GM18508 (cell line): Measurements from ENCODE around the gene TNS1.

Experiments
- ATAC-seq: cut with Tn5 transposase; IDR thresholded peaks from one replicate; pipeline ENCODE4 v1.9.1; 2021; ENCODE audit warnings: moderate number of reproducible peaks; ENCODE audit not compliant: insufficient read depth, unreplicated experiment

Gene TNS1

DNA sequence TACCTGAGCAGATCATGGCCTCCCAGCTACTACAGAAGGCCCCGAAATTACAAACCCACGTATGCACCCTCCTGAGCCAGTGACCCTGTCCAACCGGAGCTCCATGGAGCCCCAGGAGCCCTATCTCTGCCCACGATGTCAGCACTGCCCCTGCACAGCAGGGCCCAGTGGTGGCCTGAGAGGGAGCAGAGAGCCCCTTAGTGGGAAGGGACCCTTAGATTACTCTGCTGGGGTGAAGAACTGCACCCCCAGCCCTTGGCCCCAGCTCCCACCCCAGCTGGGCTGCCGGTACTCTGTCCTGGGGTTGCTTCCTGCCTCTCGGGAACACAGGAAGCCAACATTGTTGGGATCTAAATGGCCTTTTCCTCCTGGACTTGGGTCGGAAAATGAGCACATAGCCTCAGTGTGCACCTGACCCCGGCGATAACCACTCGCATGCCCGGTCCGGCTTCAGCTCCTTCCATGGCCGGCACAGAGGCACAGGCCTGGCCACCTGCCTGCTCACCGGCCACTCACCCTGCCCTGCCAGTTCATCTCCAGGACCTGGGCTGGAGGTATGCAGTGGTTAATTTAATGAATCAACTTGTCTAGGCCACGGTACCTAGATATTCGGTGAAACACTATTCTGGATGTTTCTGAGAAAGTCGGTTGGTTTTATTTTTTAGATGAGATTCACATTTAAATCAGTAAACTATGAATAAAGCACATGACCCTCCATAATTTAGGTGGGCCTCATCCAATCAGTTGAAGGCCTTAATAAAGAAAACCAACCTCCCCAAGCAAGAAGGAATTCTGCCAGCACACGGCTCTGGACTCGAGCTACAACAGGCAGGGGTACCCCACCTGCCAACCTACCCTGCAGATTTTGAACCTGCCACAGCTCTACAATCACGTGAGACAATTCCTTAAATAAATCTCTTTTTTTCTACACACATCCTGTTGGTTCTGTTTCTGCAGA lies 19.2 kb downstream of the TNS1 start:
- no peak for ATAC-seq

DNA sequence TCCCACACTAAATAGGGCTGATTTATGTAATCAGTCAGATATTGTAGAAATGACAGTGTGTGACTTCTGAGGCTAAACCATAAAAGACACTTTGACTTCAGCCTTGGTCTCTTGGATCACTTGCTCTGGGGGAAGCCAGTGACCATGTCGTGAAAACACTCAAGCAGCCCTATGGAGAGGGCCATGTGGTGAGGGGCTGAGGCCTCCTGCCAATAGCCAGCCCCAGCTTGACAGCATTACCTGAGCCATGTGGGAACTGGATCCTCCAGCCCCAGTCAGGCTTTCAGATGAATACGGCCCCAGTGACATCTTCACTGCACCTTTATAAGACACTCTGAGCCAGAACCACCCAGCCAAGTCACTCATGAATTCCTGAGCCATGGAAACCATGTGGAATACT lies 20.8 kb downstream of the TNS1 start:
- no peak for ATAC-seq

DNA sequence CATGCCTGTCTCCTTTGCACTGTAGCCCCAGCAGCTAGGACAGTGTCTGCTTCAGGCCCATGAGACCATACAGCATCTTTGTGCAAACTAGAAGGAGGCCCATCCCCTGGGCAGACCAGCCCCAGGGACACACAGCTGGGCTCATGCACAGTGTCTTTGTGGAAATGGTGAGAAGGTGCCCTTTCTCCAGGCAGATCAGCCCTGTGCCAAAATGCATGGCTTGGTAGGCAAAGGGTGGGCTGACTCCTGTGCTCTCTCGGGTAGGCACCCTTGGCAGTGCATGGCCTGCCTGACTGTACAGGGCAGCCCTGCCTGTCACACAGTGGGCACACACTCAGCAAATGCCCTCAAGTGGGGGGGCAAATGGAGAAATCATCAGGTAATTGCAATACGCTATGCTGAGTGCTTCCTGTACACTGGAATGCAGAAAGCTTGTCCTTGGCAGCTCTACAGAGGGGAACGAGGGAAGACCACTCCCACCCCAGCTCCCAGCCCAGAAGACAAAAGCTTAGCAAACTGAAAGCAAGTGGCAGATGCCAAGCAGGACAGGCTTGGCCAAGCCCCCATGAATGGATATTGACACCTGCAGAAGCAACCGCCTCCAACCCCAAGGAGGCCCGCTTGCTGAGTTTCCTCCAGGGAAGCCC lies 21.6 kb downstream of the TNS1 start:
- no peak for ATAC-seq

DNA sequence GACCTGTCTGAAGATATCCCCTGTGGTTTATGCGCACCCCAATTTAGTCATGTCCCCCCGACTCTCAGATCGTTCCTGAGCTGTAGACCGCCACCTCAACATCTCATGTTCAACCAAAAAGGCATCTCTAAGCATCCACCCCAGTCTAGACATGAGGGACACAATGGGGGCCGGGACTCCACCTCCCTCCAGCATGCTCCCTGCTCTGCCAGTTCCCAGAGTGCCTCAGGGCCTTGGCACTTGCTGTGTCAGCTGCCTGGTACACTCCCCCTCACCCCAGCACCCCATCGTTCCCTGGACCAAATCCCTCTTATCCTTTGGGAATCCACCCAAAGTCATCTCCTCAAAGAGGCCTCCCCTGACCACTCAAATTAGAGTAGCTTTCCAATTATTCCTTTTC lies 22.2 kb downstream of the TNS1 start:
- ATAC-seq = no peak

DNA sequence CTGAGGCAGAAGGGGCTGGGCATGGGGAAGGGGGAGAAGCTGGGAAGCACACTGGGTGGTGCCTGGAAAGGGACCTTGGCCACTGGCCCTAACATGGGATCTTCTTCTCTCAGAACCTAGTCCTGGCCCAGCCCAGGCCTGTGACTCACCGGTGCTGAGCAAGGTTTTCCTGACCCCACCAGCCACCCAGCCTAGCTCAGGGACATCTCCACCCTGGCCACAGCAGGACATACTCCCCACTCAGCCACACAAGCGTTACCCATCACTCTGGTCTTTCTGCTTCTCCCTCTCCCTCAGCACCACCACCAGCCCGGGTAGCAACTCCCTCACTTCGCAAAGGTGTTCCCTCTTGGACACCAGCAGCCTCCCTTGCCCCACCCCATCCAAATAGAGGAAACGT lies 22.8 kb downstream of the TNS1 start:
- ATAC-seq = no peak

DNA sequence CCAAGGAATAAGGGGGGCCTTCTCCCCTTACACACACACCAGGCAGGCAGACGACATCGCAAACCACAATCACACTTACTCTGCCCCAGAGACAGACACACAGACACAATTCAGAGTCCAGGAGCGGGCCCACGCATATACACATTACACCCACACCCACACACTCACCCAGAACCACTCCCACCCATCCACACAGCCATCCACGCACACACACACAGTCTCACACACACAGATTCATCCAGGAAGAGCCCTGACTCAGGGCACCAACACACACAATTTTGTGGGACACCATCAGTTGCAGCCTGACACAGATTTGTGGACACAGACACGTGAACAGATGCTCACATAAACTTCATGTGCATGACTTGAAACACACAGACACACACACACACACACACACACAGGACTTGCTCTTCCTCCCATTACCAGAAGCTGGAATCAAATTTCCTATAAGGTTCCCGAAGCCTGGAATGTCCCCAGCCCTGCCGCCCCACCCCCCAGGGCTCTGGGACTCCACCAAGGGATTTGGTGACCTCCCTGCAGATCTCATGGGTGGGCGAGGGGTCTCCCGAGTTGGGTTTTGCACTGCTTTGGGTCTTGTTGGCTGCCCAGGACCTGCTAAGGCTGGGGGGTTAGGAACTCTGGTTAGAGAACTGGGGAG lies 23.5 kb downstream of the TNS1 start:
- no peak for ATAC-seq

DNA sequence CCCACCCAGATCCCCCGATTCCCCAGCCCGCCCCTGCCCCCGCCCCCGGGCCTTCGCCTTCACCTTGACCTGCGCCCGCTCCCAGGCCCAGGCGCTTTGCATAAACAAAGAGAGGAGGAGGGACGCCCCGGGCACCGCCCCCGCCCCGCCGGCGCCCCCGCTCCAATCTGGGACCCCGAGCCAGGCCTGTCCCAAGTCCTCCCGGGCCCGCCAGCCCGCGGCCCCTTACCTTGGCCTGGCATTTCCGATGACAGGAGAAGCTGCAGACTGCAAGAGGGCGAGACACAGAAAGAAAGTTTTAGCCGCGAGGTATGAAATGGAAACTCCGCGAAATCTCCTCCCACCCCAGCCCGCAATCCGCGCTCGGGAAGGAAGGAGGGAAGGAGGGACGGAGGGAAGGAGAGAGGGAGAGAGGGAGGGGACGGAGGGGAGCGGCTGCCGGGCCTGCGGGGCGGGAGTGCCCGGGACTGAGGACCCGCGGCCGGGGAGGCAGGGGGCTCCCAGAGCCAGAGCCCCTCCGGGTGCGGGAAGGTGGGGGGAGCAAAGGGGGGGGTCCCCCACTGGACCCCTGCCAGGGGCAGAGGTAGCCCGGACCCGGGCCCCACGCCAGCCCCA lies 24.2 kb downstream of the TNS1 start:
- ATAC-seq = no peak

DNA sequence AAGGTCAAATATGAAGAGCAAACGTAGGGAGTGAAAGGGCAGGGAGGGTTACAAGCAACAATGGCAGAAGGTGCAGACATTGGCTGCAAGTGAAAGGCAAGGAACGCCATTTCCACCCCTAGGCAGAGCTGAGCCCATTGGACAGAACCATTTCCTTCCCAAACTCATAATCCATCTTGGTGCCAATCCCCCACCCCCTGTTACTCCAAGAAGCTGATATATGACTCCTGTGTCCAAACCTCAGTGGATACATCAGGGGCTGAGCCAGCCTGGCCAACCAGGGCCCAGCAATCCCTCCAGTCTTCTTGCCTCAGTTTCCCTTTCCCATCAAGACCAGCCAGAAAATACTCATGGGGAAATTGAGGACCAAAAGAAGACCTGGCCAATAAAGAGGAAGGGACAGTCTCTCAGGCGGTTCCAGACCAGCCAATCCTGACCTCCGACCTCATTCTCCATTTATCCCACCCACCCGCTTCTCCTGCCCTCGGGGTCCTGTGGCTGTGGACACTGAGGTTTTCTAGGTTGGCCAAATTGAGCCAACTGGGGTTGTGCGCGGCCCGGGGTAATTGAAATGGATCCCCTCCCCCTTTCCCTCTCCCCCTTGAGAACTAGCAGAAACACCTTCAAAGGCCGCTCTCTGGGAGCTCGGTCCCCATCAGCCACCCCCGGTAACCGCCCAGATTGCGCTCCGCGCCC lies 24.8 kb downstream of the TNS1 start:
- no peak for ATAC-seq

DNA sequence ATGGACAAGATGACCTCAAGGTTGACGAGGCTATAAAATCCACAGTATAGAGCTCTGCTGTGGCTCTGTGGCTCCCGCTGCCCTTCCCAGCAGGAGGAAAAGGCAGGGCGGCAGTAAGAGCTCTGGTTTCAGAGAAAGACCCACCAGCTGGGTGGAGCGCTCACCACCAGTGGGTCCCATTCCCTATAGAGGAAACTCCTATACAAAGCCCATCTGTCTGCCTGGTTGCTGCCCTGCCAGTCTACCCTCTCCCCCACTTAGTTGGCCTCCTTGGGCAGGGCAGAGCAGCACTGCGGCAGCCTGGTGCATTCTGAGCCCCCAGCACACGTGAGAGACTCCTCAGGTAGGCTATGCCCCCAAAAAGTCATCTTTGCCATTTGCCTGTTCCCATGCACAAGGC lies 26.5 kb downstream of the TNS1 start:
- no peak for ATAC-seq

DNA sequence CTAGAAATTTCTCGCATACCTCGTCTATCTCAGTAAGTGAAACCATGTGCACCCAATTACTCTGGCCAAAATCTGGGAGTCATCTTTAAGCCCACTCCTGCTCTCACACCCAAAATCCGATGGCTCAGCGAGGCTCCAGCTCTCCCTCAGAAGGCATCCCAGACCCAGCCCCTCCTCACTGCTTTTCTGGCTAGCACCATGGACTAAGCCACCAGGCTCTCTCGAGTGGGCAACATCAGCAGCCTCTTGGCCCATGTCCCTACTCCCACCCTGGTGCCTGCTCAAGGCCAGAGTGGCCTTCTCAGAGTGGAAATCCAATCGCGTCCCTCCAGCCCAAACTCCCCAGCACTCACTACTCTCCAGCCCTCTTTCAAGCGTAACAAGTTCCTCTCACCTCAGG lies 27.2 kb downstream of the TNS1 start:
- no peak for ATAC-seq

DNA sequence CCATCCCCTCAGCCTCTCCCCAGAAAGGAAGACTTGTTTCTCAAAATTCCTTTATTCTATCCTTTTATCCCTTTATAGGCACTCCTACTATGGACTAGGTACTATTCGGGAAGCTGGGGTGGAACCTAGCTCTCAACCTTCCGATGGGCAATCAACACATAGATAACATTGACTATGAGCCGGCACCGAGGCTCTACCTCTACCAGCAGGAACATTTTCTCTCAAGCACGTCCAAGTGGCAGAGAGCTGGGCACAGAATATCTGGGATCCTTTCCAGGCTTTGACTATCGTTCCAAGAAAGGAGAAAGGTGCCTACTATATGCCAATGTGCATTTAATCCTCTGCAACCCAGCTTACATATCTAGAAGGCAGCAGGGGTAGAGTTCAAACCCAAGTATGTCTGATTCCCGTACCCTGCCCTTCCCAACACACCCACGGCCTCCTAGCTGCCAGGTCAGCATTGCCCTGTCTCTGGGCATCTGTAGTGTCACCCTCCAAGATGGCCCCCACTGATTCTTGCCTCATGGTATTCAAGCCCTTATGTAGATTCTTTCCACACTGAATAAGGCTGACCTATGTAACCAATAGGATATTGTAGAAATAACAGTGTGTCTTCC lies 28.3 kb downstream of the TNS1 start:
- no peak for ATAC-seq

DNA sequence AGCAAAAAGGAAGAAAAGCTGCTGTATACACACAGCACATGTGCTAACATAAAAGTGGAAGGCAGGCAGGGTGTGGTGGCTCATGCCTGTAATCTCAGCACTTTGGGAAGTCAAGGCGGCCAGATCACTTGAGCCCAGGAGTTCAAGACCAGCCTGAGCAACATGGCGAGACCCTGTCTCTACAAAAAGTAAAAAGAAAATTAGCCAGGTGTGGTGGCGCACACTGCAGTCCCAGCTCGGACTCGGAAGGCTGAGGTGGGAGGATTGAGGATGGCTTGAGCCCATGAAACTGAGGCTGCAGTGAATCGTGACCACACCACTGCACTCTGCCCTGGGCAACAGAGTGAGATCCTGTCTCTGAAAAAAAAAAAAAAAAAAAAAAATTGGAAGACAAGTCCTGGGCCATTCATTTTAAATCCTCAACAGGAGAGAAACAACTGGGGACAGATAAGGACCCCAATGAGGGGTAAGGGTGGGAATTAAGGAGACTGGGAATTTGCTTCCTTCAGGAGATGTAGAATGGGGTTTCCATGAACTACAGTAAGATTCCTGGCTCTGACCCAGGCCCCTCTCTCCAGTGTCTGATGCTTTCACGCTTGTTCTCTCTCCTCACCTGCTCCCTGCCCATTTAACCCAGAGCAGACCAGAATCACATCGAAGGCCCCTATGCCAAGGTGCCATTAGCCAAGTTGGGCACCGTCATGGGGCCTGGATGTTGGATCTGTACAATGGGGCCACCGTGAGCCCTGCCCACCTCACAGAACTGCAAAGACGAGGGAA lies 29.6 kb downstream of the TNS1 start:
- no peak for ATAC-seq

DNA sequence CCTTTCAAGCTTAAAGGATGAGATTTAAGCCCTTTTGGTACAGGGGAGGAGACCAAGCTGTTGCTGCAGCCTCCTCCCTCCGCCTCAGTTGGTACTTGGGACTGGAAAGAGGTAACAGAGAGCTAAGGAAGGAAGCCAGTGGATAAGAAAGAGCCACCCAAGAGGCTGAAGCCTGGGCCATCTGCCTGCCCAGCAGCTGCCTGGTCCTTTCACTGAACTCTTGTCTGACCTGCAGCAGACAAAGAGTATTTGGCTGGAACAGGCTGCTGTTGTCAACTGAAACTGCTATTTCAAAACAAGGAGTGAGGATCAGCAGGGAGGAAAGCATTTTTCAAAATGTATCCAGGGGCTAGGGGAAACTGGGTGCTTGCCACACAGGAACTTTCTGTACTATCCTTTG lies 30.3 kb downstream of the TNS1 start:
- ATAC-seq = no peak

DNA sequence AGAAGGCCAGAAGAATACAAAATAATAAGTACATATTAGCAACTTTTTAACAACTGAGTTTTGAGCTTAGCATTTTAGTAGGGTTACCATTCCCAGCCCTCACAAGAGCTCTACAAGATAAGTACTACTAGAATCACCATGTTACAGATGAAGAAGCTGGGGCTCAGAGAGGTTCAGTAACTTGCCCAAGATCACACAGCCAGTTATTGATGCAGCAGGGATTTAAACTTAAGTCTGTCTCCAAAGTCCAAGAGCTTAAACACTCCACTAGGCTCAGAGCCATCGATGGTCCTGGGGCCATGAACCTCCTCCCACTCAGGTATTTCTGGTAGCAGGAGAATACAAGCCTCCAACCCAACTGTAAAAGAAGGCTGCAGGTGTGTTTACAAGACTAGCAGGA lies 30.8 kb downstream of the TNS1 start:
- ATAC-seq = no peak

DNA sequence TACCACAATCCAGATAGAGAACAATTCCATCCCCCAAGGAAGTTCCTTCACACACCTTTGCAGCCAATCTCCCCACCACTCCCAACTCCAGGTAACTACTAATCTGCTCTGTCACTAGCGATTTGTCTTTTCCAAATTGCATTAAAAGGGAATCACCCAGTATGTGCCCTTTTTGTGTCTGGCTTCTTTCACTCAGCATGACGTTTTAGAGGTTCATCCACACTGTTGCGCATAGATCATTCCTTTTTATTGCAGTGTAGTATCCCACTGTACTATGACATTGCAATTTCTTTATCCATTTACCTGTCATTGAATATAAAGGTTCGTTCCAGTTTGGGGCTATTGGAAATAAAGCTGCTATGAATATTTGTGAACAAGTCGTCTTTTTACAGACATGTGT lies 31.6 kb downstream of the TNS1 start:
- ATAC-seq = no peak

DNA sequence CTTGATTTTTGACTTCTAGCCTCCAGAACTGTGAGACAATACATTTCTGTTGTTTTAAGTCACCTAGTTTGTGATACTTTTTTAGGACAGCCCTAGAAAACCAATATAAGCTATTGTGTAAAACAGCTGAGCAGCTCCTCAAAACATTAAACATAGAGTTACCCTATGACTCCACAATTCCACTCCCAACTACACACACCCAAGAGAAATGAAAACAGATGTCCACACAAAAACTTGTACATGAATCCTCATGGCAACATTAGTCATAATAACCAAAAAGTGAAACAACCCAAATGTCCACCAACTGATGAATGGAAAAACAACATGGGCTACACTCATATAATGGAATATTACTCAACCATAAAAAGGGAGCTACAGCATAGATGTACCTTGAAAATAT lies 32.6 kb downstream of the TNS1 start:
- no peak for ATAC-seq

DNA sequence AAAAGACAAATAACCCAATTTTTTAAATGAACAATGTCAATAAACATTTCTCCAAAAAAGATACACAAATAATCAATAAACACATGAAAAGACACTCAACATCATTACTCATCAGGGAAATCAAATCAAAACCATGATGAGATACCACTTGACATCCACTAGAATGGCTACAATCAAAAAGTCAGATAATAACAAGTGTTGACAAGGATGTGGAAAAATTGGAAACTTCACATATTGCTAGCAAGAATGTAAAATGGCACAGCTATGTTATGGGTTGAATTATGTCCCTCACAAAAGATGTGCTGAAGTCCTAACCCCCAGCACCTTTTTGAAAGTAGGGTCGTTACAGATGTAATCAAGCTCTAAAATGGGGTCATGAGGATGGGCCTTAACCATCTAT lies 33.2 kb downstream of the TNS1 start:
- ATAC-seq = no peak

DNA sequence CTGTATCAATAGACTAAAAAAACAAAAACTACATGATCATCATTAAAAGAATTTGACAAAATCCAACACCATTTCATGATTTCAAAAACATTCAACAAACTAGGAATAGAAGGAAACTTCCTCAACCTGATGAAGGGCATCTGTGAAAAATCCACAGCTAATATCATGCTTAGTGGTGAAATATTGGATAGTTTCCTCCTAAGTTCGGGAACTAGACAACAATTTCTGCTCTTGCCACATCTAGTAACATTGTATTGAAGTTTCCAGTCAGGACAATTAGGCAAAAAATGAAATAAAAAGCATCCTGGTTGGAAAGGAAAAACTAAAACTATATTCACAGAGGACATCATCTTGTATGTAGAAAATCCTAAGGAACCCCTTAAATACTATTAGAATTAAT lies 34.8 kb downstream of the TNS1 start:
- ATAC-seq = no peak

DNA sequence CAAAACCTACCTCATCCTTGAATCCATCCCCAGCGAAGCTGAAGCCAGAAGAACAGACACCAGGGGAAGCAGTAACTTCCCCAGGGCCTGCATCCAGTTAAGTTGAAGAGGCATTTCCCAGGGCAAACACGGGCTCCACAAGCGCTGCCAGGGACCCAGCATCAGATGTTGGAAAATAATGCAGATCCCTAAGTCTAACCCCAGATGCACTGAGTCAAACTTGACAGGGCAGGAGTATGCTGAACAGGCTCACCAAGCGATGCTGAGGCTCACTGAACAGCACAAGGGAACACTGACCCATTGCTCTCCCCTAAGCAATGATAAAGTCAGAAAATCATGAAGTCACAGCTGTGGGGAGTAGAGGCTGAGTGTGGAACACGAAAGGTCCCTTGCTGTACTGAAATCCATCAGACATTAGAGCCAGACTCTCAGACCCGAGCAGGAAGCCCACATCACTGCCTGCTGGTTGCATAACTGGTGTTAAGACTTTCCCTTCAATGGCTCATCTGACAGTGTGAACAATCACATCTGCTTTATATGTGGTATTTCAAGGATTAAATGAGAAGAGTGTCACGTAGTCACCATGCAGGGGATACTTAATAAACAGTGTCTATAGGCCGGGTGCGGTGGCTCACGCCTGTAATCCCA lies 36.2 kb downstream of the TNS1 start:
- ATAC-seq = no peak
